ENCODE data around the gene ADIG. TPM values are rescaled to one million over a fixed set of nuclear protein-coding genes. Genes with fewer than 3 reads are reported as not detected.

The ADIG gene
- total and polyA plus RNA-seq, 2 of the 13 experiments (the other 11 are each of a cell fraction or from before 2014, with no cell fraction given), result 0.15 TPM; not detected in 1

DNA sequence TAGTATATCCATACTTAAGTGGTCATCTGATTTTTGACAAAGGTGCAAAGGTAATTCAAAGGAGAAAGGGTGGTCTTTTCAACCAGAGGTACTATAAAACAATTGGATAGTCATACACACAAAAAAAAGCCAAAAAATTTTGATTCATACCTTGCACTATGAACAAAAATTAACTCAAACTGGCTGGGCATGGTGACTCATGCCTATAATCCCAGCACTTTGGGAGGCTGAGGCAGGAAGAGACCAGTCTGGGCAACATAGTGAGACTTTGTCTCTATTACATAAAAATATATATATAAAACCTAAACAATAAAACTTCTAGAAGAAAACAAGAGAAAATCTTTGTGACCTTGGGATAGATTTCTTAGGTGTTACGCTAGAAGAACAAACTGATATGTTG is 43.8 kb upstream of the ADIG start:
- no peak overlapping the region for H2AFZ ChIP-seq (ENCODE audit: low read length)
- H3K27me3 ChIP-seq (ENCODE audit: control insufficient read depth in 1 of 2, insufficient read depth in 2 of 2, low read length in 2 of 2), result no peaks in the 10 kb centered on the region
- H3K27ac ChIP-seq (ENCODE audit: extremely low read length, insufficient read depth, low read length), result no peak overlapping the region
- ATAC-seq (no peak), DNase-seq (ENCODE audit: low spot score) (no peak), FAIRE-seq (no peak)
- intact Hi-C loops (cut with micrococcal nuclease; ENCODE audit: unreplicated experiment) (no loop called here), in situ Hi-C loops (cut with HindIII; ENCODE audit: extremely low pct_ligation_motif_present, low pct_unique_long_range_greater_than_20kb) (no loop called here)
- peaks cover 35 to 79% of the 10 kb centered on the region in 2 experiments for H3K36me3 ChIP-seq (replicated peaks in 1 of 2; ENCODE audit: control insufficient read depth in 1 of 2, insufficient read depth in 2 of 2, low read length in 2 of 2)
- no peak overlapping the region for H3K4me3 ChIP-seq (replicated peaks in 1 of 3; ENCODE audit: insufficient read depth in 1 of 3, low read depth in 2 of 3, low read length in 3 of 3)
- no peak overlapping the region for H3K4me2 ChIP-seq (ENCODE audit: low read depth, low read length)
- BruUV-seq (replicated peaks), result no TSS peak
- H3K4me1 ChIP-seq (ENCODE audit: insufficient read depth, low read length), result no peaks in the 10 kb centered on the region
- no peak for TF ChIP-seq AGO1 (IDR thresholded peaks at IDR 0.05; ENCODE audit: low read depth, low read length, poor library complexity, severe bottlenecking)
- no peak for TF ChIP-seq GABPB1 (CRISPR knock-in tag; IDR thresholded peaks at IDR 0.05)
- no peak for TF ChIP-seq ZFX (CRISPR knock-in tag; IDR thresholded peaks at IDR 0.05; ENCODE audit: low read depth)
- no peak for TF ChIP-seq SP140L (CRISPR knock-in tag; IDR thresholded peaks at IDR 0.05; ENCODE audit: borderline replicate concordance)
- TF ChIP-seq REXO4 (CRISPR knock-in tag; IDR thresholded peaks at IDR 0.05; ENCODE audit: borderline replicate concordance), result no peak
- TF ChIP-seq KIAA2018 (CRISPR knock-in tag; IDR thresholded peaks at IDR 0.05; ENCODE audit: borderline replicate concordance), result no peak
- TF ChIP-seq RARG (CRISPR knock-in tag; IDR thresholded peaks at IDR 0.05; ENCODE audit: low read depth), result no peak
- TF ChIP-seq ARNTL (CRISPR knock-in tag; IDR thresholded peaks at IDR 0.05), result no peak
- TF ChIP-seq EEA1 (CRISPR knock-in tag; IDR thresholded peaks at IDR 0.05; ENCODE audit: borderline replicate concordance), result no peak
- no peaks in the 10 kb centered on the region for H4K20me1 ChIP-seq (ENCODE audit: insufficient read depth, low read length)
- CTCF ChIA-PET (ENCODE audit: low intra/inter-chr PET ratio, low total read pairs), result no interaction called here
- no peak overlapping the region for H3K9ac ChIP-seq (ENCODE audit: insufficient read depth, low read depth, low read length)
- POLR2A ChIA-PET, result no interaction called here
- 96% methylated on average over 1 of the region's 1 CpG for WGBS (ENCODE audit: low lambda C conversion rate)
- H3K9me3 ChIP-seq (ENCODE audit: low read length), result no peaks in the 10 kb centered on the region
- H3K79me2 ChIP-seq (ENCODE audit: insufficient read depth, low read length), result no peaks in the 10 kb centered on the region

All from HepG2 (cell line).